Spleen (tissue), 11 donors: ENCODE results near the gene TMEM45A. TPM values are rescaled to one million over a fixed set of nuclear protein-coding genes. Genes with fewer than 3 reads are reported as not detected.

Experiments
- DNase-seq: peaks from one replicate; pipeline ENCODE4 v3.0.0-alpha.2; 2020
- H3K27ac ChIP-seq, 8 donors: fragments of 200-600 bp; sonication (generic) in 7 of 8; 1 replicate in 4 of 8; 2 replicates in 4 of 8; pipeline versions ENCODE4 v1.5.0 to v1.8.0; 2016 to 2021; ENCODE audit warnings: inconsistent platforms in 4 of 8, mild to moderate bottlenecking in 4 of 8, moderate library complexity in 1 of 8
- H3K27me3 ChIP-seq, 7 donors: fragments of 200-600 bp; sonication (generic) in 6 of 7; replicated peaks in 1 of 7; 1 replicate in 4 of 7; 2 replicates in 3 of 7; pipeline versions ENCODE4 v1.5.0 to v1.8.0; 2016 to 2021; ENCODE audit warnings: inconsistent platforms in 3 of 7, mild to moderate bottlenecking in 1 of 7
- H3K36me3 ChIP-seq, 6 donors: fragments of 200-600 bp; sonication (generic) in 5 of 6; 1 replicate in 4 of 6; 2 replicates in 2 of 6; pipeline versions ENCODE4 v1.5.0 to v1.8.0; 2016 to 2021; ENCODE audit warnings: inconsistent platforms in 2 of 6
- H3K4me1 ChIP-seq, 6 donors: fragments of 200-600 bp; sonication (generic) in 5 of 6; 1 replicate in 3 of 6; 2 replicates in 3 of 6; pipeline versions ENCODE4 v1.5.0 to v1.8.0; 2016 to 2021; ENCODE audit warnings: inconsistent platforms in 3 of 6
- H3K4me3 ChIP-seq, 8 donors: fragments of 200-600 bp; sonication (generic) in 7 of 8; 1 replicate in 4 of 8; 2 replicates in 4 of 8; pipeline versions ENCODE4 v1.5.0 to v1.8.0; 2016 to 2021; ENCODE audit warnings: inconsistent platforms in 4 of 8, mild to moderate bottlenecking in 4 of 8, moderate library complexity in 2 of 8
- H3K9me3 ChIP-seq, 8 donors: fragments of 200-600 bp; sonication (generic) in 7 of 8; 1 replicate in 4 of 8; 2 replicates in 4 of 8; pipeline versions ENCODE4 v1.5.0 to v1.8.0; 2016 to 2021; ENCODE audit warnings: inconsistent platforms in 4 of 8
- POLR2A ChIP-seq, 3 donors: fragments of 450-650 bp; IDR thresholded peaks; one replicate each; pipeline ENCODE4 v1.5.1; 2017; ENCODE audit warnings: antibody characterized with exemption in 3 of 3, mild to moderate bottlenecking in 1 of 3
- POLR2AphosphoS5 ChIP-seq, 3 donors: sonication (generic); formaldehyde crosslinking; IDR thresholded peaks; one replicate each; pipeline ENCODE4 v1.5.1; 2017; ENCODE audit warnings: antibody characterized with exemption in 3 of 3
- WGBS, 5 donors: extraction: QIAGEN DNeasy Blood & Tissue Kit in 3 of 5; methylation state at CpG; one replicate each; pipeline versions ENCODE4 v1.1.5 to v1.1.7; 2013 to 2018; 5-methylcytosine and 5-hydroxymethylcytosine counted together
- intact Hi-C: fragments of 100-400 bp; cut with DNase I; formaldehyde crosslinking; loops from one replicate; pipeline ENCODE4 v1.15.0; 2023; ENCODE audit warnings: low total_unique reads
- polyA plus RNA-seq, 3 donors: library from polyadenylated mRNA; stranded (reverse); fragments of 200-250 nt; gene quantifications; one replicate each; pipeline ENCODE4 v1.2.1, GENCODE V29; 2013
- total RNA-seq, 7 donors: library from RNA; depleted of rRNA in 3 of 7; stranded (reverse); fragments of >200 nt in 3 of 7; fragmentation: NEBNext Ultra II Directional in 4 of 7; extraction: Animal tissue kit (Norgen Biotek cat#: 25700) in 4 of 7; gene quantifications; one replicate each; pipeline versions ENCODE4 v1.1.0 to v1.2.1, GENCODE V29; 2016 to 2021
- TF ChIP-seq, protein P1 (sequence below), 11 experiments: fragments of 200-600 bp in 7 of 11; fragments of 450-650 bp in 4 of 11; sonication (generic) in 4 of 11; IDR thresholded peaks in 8 of 11; conservative IDR thresholded peaks in 3 of 11; 1 replicate in 7 of 11; 2 replicates in 4 of 11; pipeline versions ENCODE4 v1.4.0 to v1.8.0; 2016 to 2021; ENCODE audit warnings: antibody characterized with exemption in 11 of 11, inconsistent platforms in 4 of 11, mild to moderate bottlenecking in 1 of 11
- donor health status: healthy with polysubstance abuse.
- donor health status: DM: no; HTN: no; CAD: no; lungs with moderate emphysema.
- donor health status: DM: no; HTN: no; CAD: no.
- donor health status: Bipolar disorder and iron deficiency.
- donor health status: healthy.
- donor health status: DM: no; HTN: no; CAD: no.
- donor health status: DM: yes; HTN: yes; CAD: no.

The TMEM45A gene
- total and polyA plus RNA-seq, 10 donors, result 1.2 to 13.4 (median 5.5) TPM

DNA sequence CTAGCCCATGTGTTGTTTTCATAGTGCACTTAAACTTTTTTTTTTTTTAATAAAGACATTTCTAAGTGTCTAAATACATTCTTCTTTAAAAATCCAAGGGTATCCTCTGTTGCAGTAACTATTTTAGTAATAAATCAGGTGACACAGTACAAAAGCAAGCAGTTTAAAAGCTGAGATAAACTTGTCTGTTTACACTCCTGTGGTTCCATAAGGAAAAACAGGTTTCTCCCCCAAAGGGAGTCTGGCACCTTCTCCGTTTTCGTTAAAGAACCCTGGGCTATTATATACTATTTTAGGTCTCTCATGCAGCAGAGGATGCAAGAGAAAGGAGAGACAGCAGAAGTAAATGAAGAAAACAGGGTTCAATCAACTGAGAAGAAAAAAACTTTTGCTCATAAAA is 43.2 kb upstream of the TMEM45A start:
- Histone ChIP-seq H3K27ac (no peak overlapping the region), H3K9me3 (peaks cover 0 to 18% (median 5%) of the 10 kb centered on the region in 8 donors), H3K27me3 (no peaks in the 10 kb centered on the region), H3K4me1 (no peaks in the 10 kb centered on the region), H3K36me3 (no peaks in the 10 kb centered on the region), H3K4me3 (no peak overlapping the region)
- DNase-seq, result no peak
- intact Hi-C loops, result no loop called here
- TF ChIP-seq, protein P1, sequence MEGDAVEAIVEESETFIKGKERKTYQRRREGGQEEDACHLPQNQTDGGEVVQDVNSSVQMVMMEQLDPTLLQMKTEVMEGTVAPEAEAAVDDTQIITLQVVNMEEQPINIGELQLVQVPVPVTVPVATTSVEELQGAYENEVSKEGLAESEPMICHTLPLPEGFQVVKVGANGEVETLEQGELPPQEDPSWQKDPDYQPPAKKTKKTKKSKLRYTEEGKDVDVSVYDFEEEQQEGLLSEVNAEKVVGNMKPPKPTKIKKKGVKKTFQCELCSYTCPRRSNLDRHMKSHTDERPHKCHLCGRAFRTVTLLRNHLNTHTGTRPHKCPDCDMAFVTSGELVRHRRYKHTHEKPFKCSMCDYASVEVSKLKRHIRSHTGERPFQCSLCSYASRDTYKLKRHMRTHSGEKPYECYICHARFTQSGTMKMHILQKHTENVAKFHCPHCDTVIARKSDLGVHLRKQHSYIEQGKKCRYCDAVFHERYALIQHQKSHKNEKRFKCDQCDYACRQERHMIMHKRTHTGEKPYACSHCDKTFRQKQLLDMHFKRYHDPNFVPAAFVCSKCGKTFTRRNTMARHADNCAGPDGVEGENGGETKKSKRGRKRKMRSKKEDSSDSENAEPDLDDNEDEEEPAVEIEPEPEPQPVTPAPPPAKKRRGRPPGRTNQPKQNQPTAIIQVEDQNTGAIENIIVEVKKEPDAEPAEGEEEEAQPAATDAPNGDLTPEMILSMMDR (IDR thresholded peaks at IDR 0.05 in 8 of 11, conservative IDR thresholded peaks at IDR 0.05 in 3 of 11), result no peak
- no peak for TF ChIP-seq POLR2A (IDR thresholded peaks at IDR 0.05)
- TF ChIP-seq POLR2AphosphoS5 (IDR thresholded peaks at IDR 0.05), result no peak
- 79 to 88% (median 86%) methylated on average over 2 of the region's 2 CpGs for WGBS, 5 donors

DNA sequence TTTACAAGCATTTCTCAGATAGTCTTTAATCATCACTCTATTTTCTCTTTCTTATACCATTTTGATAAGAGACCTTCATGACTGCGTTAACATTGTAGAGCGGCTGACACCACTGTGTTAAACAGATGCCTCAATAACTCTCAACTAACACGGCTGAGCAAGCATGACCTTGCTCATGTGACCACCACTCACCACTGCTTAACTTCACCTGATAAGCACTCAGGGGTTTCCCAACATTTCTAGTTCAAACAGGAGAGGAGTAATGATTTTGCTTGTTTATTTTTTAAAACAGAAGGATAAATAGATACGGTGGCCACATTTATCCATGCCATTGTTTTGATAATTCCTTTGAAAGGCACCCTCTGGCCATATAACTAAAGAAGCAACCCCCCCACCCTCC is 37.7 kb upstream of the TMEM45A start:
- no peak for DNase-seq
- no peak overlapping the region for H3K27ac ChIP-seq
- WGBS, 5 donors, result 80 to 88% (median 86%) methylated on average over 4 of the region's 4 CpGs
- no peaks in the 10 kb centered on the region for H3K27me3 ChIP-seq
- intact Hi-C loops, result no loop called here
- no peaks in the 10 kb centered on the region for H3K9me3 ChIP-seq
- no peaks in the 10 kb centered on the region for H3K4me1 ChIP-seq
- TF ChIP-seq POLR2A (IDR thresholded peaks at IDR 0.05) (no peak), POLR2AphosphoS5 (IDR thresholded peaks at IDR 0.05) (no peak)
- TF ChIP-seq, protein P1 (IDR thresholded peaks at IDR 0.05 in 8 of 11, conservative IDR thresholded peaks at IDR 0.05 in 3 of 11), result no peak
- no peaks in the 10 kb centered on the region for H3K36me3 ChIP-seq
- no peak overlapping the region for H3K4me3 ChIP-seq

DNA sequence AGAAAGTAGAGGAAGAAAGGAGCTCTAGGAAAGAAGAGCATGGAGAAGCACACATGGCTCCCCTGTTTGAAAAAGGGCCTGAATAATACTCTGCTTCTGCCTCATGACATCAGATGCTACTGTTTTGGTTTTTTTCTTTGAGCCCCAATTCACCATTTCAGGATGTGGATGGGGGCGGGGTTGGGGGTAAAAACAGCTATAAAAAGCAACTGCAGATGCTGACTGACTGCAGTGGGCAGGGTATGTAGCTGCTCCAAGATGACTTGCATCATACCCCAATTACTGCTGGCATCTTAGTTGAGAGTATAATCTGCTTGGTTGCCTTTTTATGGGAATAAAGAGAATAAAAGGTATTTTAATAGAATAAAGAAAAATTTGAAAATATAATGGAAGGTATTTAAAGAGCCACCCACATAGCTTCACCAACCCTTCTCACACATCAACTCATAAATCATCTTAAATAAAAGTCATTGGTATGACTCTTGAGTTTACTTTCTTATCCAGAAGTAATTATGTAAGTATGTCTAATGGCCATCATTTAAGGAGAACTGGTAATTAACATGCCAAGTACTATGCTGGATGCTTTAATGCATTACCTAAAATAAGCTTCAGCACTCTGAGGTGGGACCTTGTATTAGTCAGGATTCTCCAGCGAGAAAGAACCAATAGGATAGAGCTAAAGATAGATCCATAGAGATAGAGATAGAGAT is 36.4 kb upstream of the TMEM45A start:
- Histone ChIP-seq H3K36me3 (no peaks in the 10 kb centered on the region), H3K9me3 (no peaks in the 10 kb centered on the region), H3K27ac (no peak overlapping the region), H3K4me1 (no peaks in the 10 kb centered on the region), H3K4me3 (no peak overlapping the region), H3K27me3 (no peaks in the 10 kb centered on the region)
- WGBS, 5 donors, result 59 to 72% (median 68%) methylated on average over 2 of the region's 2 CpGs
- no peak for DNase-seq
- intact Hi-C loops, result no loop called here
- TF ChIP-seq POLR2A (IDR thresholded peaks at IDR 0.05) (no peak), POLR2AphosphoS5 (IDR thresholded peaks at IDR 0.05) (no peak)
- TF ChIP-seq, protein P1 (IDR thresholded peaks at IDR 0.05 in 8 of 11, conservative IDR thresholded peaks at IDR 0.05 in 3 of 11), result no peak

DNA sequence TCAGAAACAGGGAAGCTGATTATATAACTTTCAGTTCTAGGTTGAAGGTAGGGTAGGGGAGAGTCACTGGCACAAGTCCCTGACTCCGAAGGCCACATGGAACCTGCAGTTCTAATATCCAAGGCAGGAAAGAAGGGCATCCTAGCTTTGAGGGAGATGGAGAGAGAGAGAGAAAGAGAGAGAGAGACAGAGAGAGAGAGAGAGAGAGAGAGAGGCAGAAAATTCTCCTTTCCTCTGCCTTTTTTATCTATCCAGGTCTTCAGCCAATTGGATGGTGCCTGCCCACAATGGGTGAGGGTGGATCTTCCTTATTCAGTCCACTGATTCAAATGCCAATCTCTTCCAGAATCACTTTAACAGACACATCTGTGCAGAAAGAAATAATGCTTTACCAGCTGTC is 35.7 kb upstream of the TMEM45A start:
- no peaks in the 10 kb centered on the region for H3K27me3 ChIP-seq
- H3K36me3 ChIP-seq, result no peaks in the 10 kb centered on the region
- no peaks in the 10 kb centered on the region for H3K9me3 ChIP-seq
- no peak for DNase-seq
- no peak overlapping the region for H3K4me3 ChIP-seq
- H3K27ac ChIP-seq, result no peak overlapping the region
- intact Hi-C loops, result no loop called here
- TF ChIP-seq POLR2A (IDR thresholded peaks at IDR 0.05) (no peak), POLR2AphosphoS5 (IDR thresholded peaks at IDR 0.05) (no peak)
- TF ChIP-seq, protein P1 (IDR thresholded peaks at IDR 0.05 in 8 of 11, conservative IDR thresholded peaks at IDR 0.05 in 3 of 11), result no peak
- 86 to 97% (median 87%) methylated on average over 1 of the region's 1 CpG for WGBS, 5 donors
- no peaks in the 10 kb centered on the region for H3K4me1 ChIP-seq
